Vagina (tissue), 2 donors: ENCODE measurements around the gene EFNA3. TPM values are rescaled to one million over a fixed set of nuclear protein-coding genes. Genes with fewer than 3 reads are reported as not detected.
A peak's percentile ranks its signal among the peaks of the same experiment; 100 is the strongest.

Source experiments
- DNase-seq, 2 donors: peaks; one replicate each; pipeline ENCODE4 v3.0.0-alpha.2; 2017; ENCODE audit errors: extremely low spot score in 2 of 2
- H3K27ac ChIP-seq: fragments of 200-600 bp; sonication (generic); one replicate; pipeline ENCODE4 v1.5.1; 2019
- H3K27me3 ChIP-seq: fragments of 200-600 bp; sonication (generic); one replicate; pipeline ENCODE4 v1.5.1; 2019
- H3K36me3 ChIP-seq, 2 donors: fragments of 200-600 bp; sonication (generic); one replicate each; pipeline ENCODE4 v1.5.1; 2017 to 2019
- H3K4me1 ChIP-seq: fragments of 200-600 bp; sonication (generic); one replicate; pipeline ENCODE4 v1.5.1; 2019
- H3K4me3 ChIP-seq, 2 donors: fragments of 200-600 bp; sonication (generic); 1 replicate in 1 of 2; 2 replicates in 1 of 2; pipeline ENCODE4 v1.5.1; 2016 to 2019
- H3K9me3 ChIP-seq: fragments of 200-600 bp; sonication (generic); one replicate; pipeline ENCODE4 v1.5.1; 2019
- CTCF ChIP-seq, 3 experiments: fragments of 450-650 bp in 2 of 3; fragments of 200-600 bp in 1 of 3; sonication (generic) in 1 of 3; IDR thresholded peaks; one replicate each; pipeline ENCODE4 v1.5.1; 2017 to 2019; ENCODE audit warnings: antibody characterized with exemption in 3 of 3, mild to moderate bottlenecking in 2 of 3, moderate library complexity in 2 of 3
- POLR2A ChIP-seq, 2 donors: fragments of 450-650 bp; IDR thresholded peaks; one replicate each; pipeline ENCODE4 v1.6.1; 2017; ENCODE audit warnings: antibody characterized with exemption in 2 of 2, mild to moderate bottlenecking in 2 of 2, moderate library complexity in 2 of 2
- POLR2AphosphoS5 ChIP-seq, 2 donors: sonication (generic); formaldehyde crosslinking; IDR thresholded peaks; one replicate each; pipeline ENCODE4 v1.9.0; 2017; ENCODE audit warnings: antibody characterized with exemption in 2 of 2, mild to moderate bottlenecking in 2 of 2, low read depth in 1 of 2; ENCODE audit not compliant: insufficient read depth in 1 of 2
- intact Hi-C: fragments of 100-400 bp; cut with DNase I; formaldehyde crosslinking; loops from one replicate; pipeline ENCODE4 v1.15.1; 2023
- total RNA-seq: library from RNA; depleted of rRNA; stranded (reverse); fragments of >200 nt; gene quantifications from one replicate; pipeline ENCODE4 v1.2.3, GENCODE V29; 2016

The EFNA3 gene
- total RNA-seq, 1 donor from 2014 or later = 22.3 TPM

- Histone ChIP-seq H3K4me3 (peak overlapping the region; percentile 78 to 88), H3K4me1 (peaks cover 90% of the 10 kb centered on the region), H3K9me3 (no peaks in the 10 kb centered on the region), H3K27me3 (no peaks in the 10 kb centered on the region), H3K27ac (peak overlapping the region; percentile 92), H3K36me3 (peaks cover 0 to 19% of the 10 kb centered on the region in 2 donors)
- no peak for DNase-seq
- intact Hi-C loops = no loop called here
- TF ChIP-seq POLR2A (IDR thresholded peaks at IDR 0.05) = no peak
- TF ChIP-seq POLR2AphosphoS5 (IDR thresholded peaks at IDR 0.05; ENCODE audit: insufficient read depth in 1 of 2, low read depth in 1 of 2) = peak in 1 of 2 donors; percentile 77
These were observed 49.5 kb downstream of the EFNA3 start for GRCh38 chr1:155127967-155128754.

- Histone ChIP-seq H3K4me1 (peaks cover 90% of the 10 kb centered on the region), H3K4me3 (peak overlapping the region; percentile 78 to 88), H3K27ac (peak overlapping the region; percentile 92), H3K36me3 (peaks cover 0 to 26% of the 10 kb centered on the region in 2 donors), H3K27me3 (no peaks in the 10 kb centered on the region), H3K9me3 (no peaks in the 10 kb centered on the region)
- intact Hi-C loops = no loop called here
- TF ChIP-seq POLR2A (IDR thresholded peaks at IDR 0.05) (no peak), CTCF (IDR thresholded peaks at IDR 0.05) (no peak), POLR2AphosphoS5 (IDR thresholded peaks at IDR 0.05; ENCODE audit: insufficient read depth in 1 of 2, low read depth in 1 of 2) (no peak)
- DNase-seq = no peak
These were observed 50.3 kb downstream of the EFNA3 start for GRCh38 chr1:155128755-155129473.

- Histone ChIP-seq H3K4me3 (peak overlapping the region; percentile 78 to 88), H3K4me1 (peaks cover 91% of the 10 kb centered on the region), H3K27me3 (no peaks in the 10 kb centered on the region), H3K27ac (peak overlapping the region; percentile 92), H3K9me3 (no peaks in the 10 kb centered on the region), H3K36me3 (peaks cover 0 to 33% of the 10 kb centered on the region in 2 donors)
- no peak for TF ChIP-seq CTCF (IDR thresholded peaks at IDR 0.05)
- no peak for TF ChIP-seq POLR2AphosphoS5 (IDR thresholded peaks at IDR 0.05; ENCODE audit: insufficient read depth in 1 of 2, low read depth in 1 of 2)
- TF ChIP-seq POLR2A (IDR thresholded peaks at IDR 0.05) = no peak
- DNase-seq = no peak
- intact Hi-C loops = loop anchor here (5.0 kb wide), 1 partner anchor 38 kb away; no protein-coding TSS in a partner anchor
These were observed 51.8 kb downstream of the EFNA3 start for GRCh38 chr1:155130272-155131006.

- Histone ChIP-seq H3K9me3 (no peaks in the 10 kb centered on the region), H3K27ac (peak overlapping the region; percentile 92), H3K36me3 (peaks cover 0 to 33% of the 10 kb centered on the region in 2 donors), H3K4me3 (no peak overlapping the region), H3K4me1 (peaks cover 84% of the 10 kb centered on the region), H3K27me3 (no peaks in the 10 kb centered on the region)
- no peak for DNase-seq
- no peak for TF ChIP-seq POLR2AphosphoS5 (IDR thresholded peaks at IDR 0.05; ENCODE audit: insufficient read depth in 1 of 2, low read depth in 1 of 2)
- TF ChIP-seq POLR2A (IDR thresholded peaks at IDR 0.05) = no peak
- TF ChIP-seq CTCF (IDR thresholded peaks at IDR 0.05) = no peak
- intact Hi-C loops = loop anchor here (5.0 kb wide), 1 partner anchor 39 kb away; no protein-coding TSS in a partner anchor
These were observed 52.6 kb downstream of the EFNA3 start for GRCh38 chr1:155131285-155131684.

GRCh38 chr1:155131856-155132255, 53.2 kb downstream of the EFNA3 start:
- Histone ChIP-seq H3K4me1 (peaks cover 84% of the 10 kb centered on the region), H3K9me3 (no peaks in the 10 kb centered on the region), H3K36me3 (peaks cover 0 to 33% of the 10 kb centered on the region in 2 donors), H3K27ac (peak overlapping the region; percentile 92), H3K4me3 (no peak overlapping the region), H3K27me3 (no peaks in the 10 kb centered on the region)
- DNase-seq = no peak
- intact Hi-C loops = loop anchor here (5.0 kb wide), 1 partner anchor 40 kb away; no protein-coding TSS in a partner anchor
- TF ChIP-seq POLR2A (IDR thresholded peaks at IDR 0.05) (no peak), CTCF (IDR thresholded peaks at IDR 0.05) (no peak), POLR2AphosphoS5 (IDR thresholded peaks at IDR 0.05; ENCODE audit: insufficient read depth in 1 of 2, low read depth in 1 of 2) (no peak)
